Fibroblast of lung (primary cell): ENCODE measurements around the gene VPS11. TPM values are rescaled to one million over a fixed set of nuclear protein-coding genes. Genes with fewer than 3 reads are reported as not detected.
"Not testable (repeated sequence)": the region's sequence is repeated elsewhere in the genome, so short reads cannot be mapped to it uniquely, and the experiment has no call there.

Source experiments
- DNase-seq, 2 donors: peaks; one replicate each; pipeline versions ENCODE4 v3.0.0 to v3.0.0-alpha.2; 2010; ENCODE audit warnings: low read depth in 2 of 2
- H2AFZ ChIP-seq: 2 replicates; pipeline ENCODE4 v1.5.1; 2012; ENCODE audit warnings: low read length, control low read depth, inconsistent platforms
- H3K27ac ChIP-seq: 2 replicates; pipeline ENCODE4 v1.5.1; 2011; ENCODE audit warnings: low read length, control low read depth; ENCODE audit not compliant: insufficient read depth
- H3K27me3 ChIP-seq: 2 replicates; pipeline ENCODE4 v1.5.1; 2011; ENCODE audit warnings: mild to moderate bottlenecking, low read length; ENCODE audit not compliant: control insufficient read depth, insufficient read depth
- H3K36me3 ChIP-seq: 2 replicates; pipeline ENCODE4 v1.5.1; 2011; ENCODE audit warnings: low read length; ENCODE audit not compliant: control insufficient read depth, insufficient read depth
- H3K4me1 ChIP-seq: 2 replicates; pipeline ENCODE4 v1.5.1; 2011; ENCODE audit warnings: low read length; ENCODE audit not compliant: control insufficient read depth, insufficient read depth; ENCODE audit errors: extremely low read depth
- H3K4me2 ChIP-seq: 2 replicates; pipeline ENCODE4 v1.5.1; 2011; ENCODE audit warnings: low read length, control low read depth; ENCODE audit not compliant: insufficient read depth; ENCODE audit errors: extremely low read depth
- H3K4me3 ChIP-seq, 4 experiments: fragments of 200-600 bp in 1 of 4; sonication (generic) in 1 of 4; replicated peaks in 1 of 4; 2 replicates each; pipeline ENCODE4 v1.5.1; 2011 to 2016; ENCODE audit warnings: low read length in 4 of 4, low read depth in 3 of 4, mild to moderate bottlenecking in 3 of 4, control low read depth in 2 of 4, inconsistent platforms in 1 of 4, mixed read lengths in 1 of 4; ENCODE audit not compliant: insufficient read depth in 1 of 4; ENCODE audit errors: control extremely low read depth in 1 of 4
- H3K79me2 ChIP-seq: 2 replicates; pipeline ENCODE4 v1.5.1; 2012; ENCODE audit warnings: mild to moderate bottlenecking, low read length, inconsistent platforms; ENCODE audit not compliant: control insufficient read depth, insufficient read depth
- H3K9ac ChIP-seq: 2 replicates; pipeline ENCODE4 v1.5.1; 2011; ENCODE audit warnings: mild to moderate bottlenecking, low read length, control low read depth; ENCODE audit not compliant: insufficient read depth
- H3K9me3 ChIP-seq: 2 replicates; pipeline ENCODE4 v1.5.1; 2012; ENCODE audit warnings: low read depth, low read length; ENCODE audit not compliant: control insufficient read depth, insufficient read depth
- H4K20me1 ChIP-seq: 2 replicates; pipeline ENCODE4 v1.5.1; 2011; ENCODE audit warnings: low read length; ENCODE audit not compliant: control insufficient read depth, insufficient read depth; ENCODE audit errors: extremely low read depth
- CTCF ChIP-seq, 2 donors: IDR thresholded peaks in 1 of 2; conservative IDR thresholded peaks in 1 of 2; 1 replicate in 1 of 2; 2 replicates in 1 of 2; pipeline ENCODE4 v1.5.1; 2011 to 2012; ENCODE audit warnings: low read length in 2 of 2, control low read depth in 1 of 2, inconsistent platforms in 1 of 2, low read depth in 1 of 2, mild to moderate bottlenecking in 1 of 2
- EZH2 ChIP-seq: IDR thresholded peaks from 2 replicates; pipeline ENCODE4 v1.5.1; 2012; ENCODE audit warnings: low read length, control low read depth, mild to moderate bottlenecking; ENCODE audit errors: missing control alignments
- polyA plus RNA-seq, 2 donors: library from polyadenylated mRNA; depleted of rRNA in 1 of 2; stranded (reverse) in 1 of 2; unstranded in 1 of 2; fragments of >200 nt; gene quantifications; 2 replicates each; pipeline ENCODE4 v1.2.1, GENCODE V29; 2011 to 2012; ENCODE audit warnings: missing spikeins in 1 of 2
- total RNA-seq: library from RNA; depleted of rRNA; stranded (reverse); fragments of >200 nt; gene quantifications from 2 replicates; pipeline ENCODE4 v1.2.1, GENCODE V29; 2014

VPS11 gene
- total and polyA plus RNA-seq, 2 donors (not counting 1 experiment from before 2014, with no cell fraction given) = 9.1 to 34.3 TPM

GRCh38 chr11:119030029-119030328, 37.6 kb upstream of the VPS11 start:
- peak overlapping the region; percentile 71 for H3K9ac ChIP-seq

GRCh38 chr11:119030329-119031047, 37.1 kb upstream of the VPS11 start, which contains the start of gene SLC37A4:
Gene SLC37A4 (minus strand): TSS chr11:119030877.
- Histone ChIP-seq H3K27ac (no peak within 1 kb of the TSS), H3K9me3 (no peaks in the 10 kb centered on the region), H3K79me2 (no peaks in the 10 kb centered on the region), H3K9ac (peak within 1 kb of the TSS; percentile 71), H2AFZ (peak within 1 kb of the TSS; percentile 98), H3K27me3 (no peaks in the 10 kb centered on the region), H3K36me3 (peaks cover 3% of the 10 kb centered on the region), H3K4me1 (no peaks in the 10 kb centered on the region), H3K4me2 (peak within 1 kb of the TSS; percentile 97), H4K20me1 (no peaks in the 10 kb centered on the region), H3K4me3 (peak within 1 kb of the TSS; percentile 83 to 85 (median 83))
- TF ChIP-seq CTCF (conservative IDR thresholded peaks at IDR 0.05 in 1 of 2, IDR thresholded peaks at IDR 0.05 in 1 of 2; ENCODE audit: low read depth in 1 of 2, low read length in 2 of 2) (peak in 1 of 2 donors; percentile 95), EZH2 (no peak)
- peak; percentile 97 to 98 for DNase-seq

More at GRCh38 chr11:119030029-119030328, 37.6 kb upstream of the VPS11 start:
- TF ChIP-seq CTCF (conservative IDR thresholded peaks at IDR 0.05 in 1 of 2, IDR thresholded peaks at IDR 0.05 in 1 of 2; ENCODE audit: low read depth in 1 of 2, low read length in 2 of 2) (no peak), EZH2 (no peak)
- DNase-seq = no peak
- Histone ChIP-seq H4K20me1 (no peaks in the 10 kb centered on the region), H3K36me3 (peaks cover 8% of the 10 kb centered on the region), H3K79me2 (no peaks in the 10 kb centered on the region), H3K27ac (no peak overlapping the region), H3K4me2 (peak overlapping the region; percentile 97), H2AFZ (peak overlapping the region; percentile 98), H3K4me3 (peak overlapping the region; percentile 83 to 85 (median 83)), H3K27me3 (no peaks in the 10 kb centered on the region), H3K4me1 (no peaks in the 10 kb centered on the region), H3K9me3 (no peaks in the 10 kb centered on the region)

- no peak overlapping the region for H3K9ac ChIP-seq
- H3K27me3 ChIP-seq = no peaks in the 10 kb centered on the region
- no peak overlapping the region for H3K4me3 ChIP-seq
- H3K27ac ChIP-seq = no peak overlapping the region
- no peak overlapping the region for H3K4me2 ChIP-seq
- no peaks in the 10 kb centered on the region for H3K9me3 ChIP-seq
- H3K36me3 ChIP-seq = peaks cover 1% of the 10 kb centered on the region
- no peak overlapping the region for H2AFZ ChIP-seq
- no peak for TF ChIP-seq CTCF (conservative IDR thresholded peaks at IDR 0.05 in 1 of 2, IDR thresholded peaks at IDR 0.05 in 1 of 2; ENCODE audit: low read depth in 1 of 2, low read length in 2 of 2)
- no peak for TF ChIP-seq EZH2
- no peak for DNase-seq
- no peaks in the 10 kb centered on the region for H3K4me1 ChIP-seq
- no peaks in the 10 kb centered on the region for H4K20me1 ChIP-seq
- H3K79me2 ChIP-seq = no peaks in the 10 kb centered on the region
Measured at GRCh38 chr11:119031912-119032280, 35.7 kb upstream of the VPS11 start.

- not testable (repeated sequence) for H2AFZ ChIP-seq, H4K20me1 ChIP-seq, H3K36me3 ChIP-seq, H3K27ac ChIP-seq, H3K9me3 ChIP-seq, H3K4me2 ChIP-seq, H3K79me2 ChIP-seq, H3K4me1 ChIP-seq, H3K9ac ChIP-seq, H3K4me3 ChIP-seq, H3K27me3 ChIP-seq
- DNase-seq = peak in 1 of 2 donors; percentile 23
Measured at GRCh38 chr11:119033421-119033820, 34.2 kb upstream of the VPS11 start.
